Cardiac fibroblast (primary cell): Measurements from ENCODE around the gene SCN1B.

Source experiments
- DNase-seq, 2 donors: peaks; one replicate each; pipeline versions ENCODE4 v3.0.0 to v3.0.0-alpha.2; 2010; ENCODE audit warnings: low read depth in 2 of 2
- H3K4me3 ChIP-seq, 2 donors: replicated peaks in 1 of 2; 1 replicate in 1 of 2; 2 replicates in 1 of 2; pipeline ENCODE4 v1.5.1; 2011; ENCODE audit warnings: low read depth in 2 of 2, low read length in 2 of 2, mild to moderate bottlenecking in 2 of 2, moderate library complexity in 1 of 2
- TF ChIP-seq, protein P1 (sequence below): IDR thresholded peaks from one replicate; pipeline ENCODE4 v1.5.1; 2011; ENCODE audit warnings: low read depth, mild to moderate bottlenecking, low read length, inconsistent platforms

Gene SCN1B

DNA sequence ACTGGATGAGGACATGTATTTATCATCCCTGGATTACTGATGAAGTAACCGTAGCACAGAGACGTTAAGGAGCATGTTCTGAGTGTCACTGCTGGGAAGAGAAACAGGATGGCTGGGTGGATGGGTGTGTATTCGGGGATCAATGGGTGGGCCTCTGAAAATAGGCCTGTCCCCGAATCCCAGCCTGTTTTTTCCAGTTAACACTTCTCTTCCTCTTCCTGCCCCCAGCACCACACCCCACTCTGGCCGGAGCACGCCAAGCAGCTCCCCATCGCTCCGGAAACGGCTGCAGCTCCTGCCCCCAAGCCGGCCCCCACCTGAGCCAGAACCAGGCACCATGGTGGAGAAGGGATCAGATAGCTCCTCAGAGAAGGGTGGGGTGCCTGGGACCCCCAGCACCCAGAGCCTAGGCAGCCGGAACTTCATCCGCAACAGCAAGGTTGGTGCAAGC is 21.4 kb upstream of the SCN1B start:
- H3K4me3 ChIP-seq = no peak overlapping the region
- no peak for DNase-seq
- TF ChIP-seq, protein P1, sequence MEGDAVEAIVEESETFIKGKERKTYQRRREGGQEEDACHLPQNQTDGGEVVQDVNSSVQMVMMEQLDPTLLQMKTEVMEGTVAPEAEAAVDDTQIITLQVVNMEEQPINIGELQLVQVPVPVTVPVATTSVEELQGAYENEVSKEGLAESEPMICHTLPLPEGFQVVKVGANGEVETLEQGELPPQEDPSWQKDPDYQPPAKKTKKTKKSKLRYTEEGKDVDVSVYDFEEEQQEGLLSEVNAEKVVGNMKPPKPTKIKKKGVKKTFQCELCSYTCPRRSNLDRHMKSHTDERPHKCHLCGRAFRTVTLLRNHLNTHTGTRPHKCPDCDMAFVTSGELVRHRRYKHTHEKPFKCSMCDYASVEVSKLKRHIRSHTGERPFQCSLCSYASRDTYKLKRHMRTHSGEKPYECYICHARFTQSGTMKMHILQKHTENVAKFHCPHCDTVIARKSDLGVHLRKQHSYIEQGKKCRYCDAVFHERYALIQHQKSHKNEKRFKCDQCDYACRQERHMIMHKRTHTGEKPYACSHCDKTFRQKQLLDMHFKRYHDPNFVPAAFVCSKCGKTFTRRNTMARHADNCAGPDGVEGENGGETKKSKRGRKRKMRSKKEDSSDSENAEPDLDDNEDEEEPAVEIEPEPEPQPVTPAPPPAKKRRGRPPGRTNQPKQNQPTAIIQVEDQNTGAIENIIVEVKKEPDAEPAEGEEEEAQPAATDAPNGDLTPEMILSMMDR = no peak

DNA sequence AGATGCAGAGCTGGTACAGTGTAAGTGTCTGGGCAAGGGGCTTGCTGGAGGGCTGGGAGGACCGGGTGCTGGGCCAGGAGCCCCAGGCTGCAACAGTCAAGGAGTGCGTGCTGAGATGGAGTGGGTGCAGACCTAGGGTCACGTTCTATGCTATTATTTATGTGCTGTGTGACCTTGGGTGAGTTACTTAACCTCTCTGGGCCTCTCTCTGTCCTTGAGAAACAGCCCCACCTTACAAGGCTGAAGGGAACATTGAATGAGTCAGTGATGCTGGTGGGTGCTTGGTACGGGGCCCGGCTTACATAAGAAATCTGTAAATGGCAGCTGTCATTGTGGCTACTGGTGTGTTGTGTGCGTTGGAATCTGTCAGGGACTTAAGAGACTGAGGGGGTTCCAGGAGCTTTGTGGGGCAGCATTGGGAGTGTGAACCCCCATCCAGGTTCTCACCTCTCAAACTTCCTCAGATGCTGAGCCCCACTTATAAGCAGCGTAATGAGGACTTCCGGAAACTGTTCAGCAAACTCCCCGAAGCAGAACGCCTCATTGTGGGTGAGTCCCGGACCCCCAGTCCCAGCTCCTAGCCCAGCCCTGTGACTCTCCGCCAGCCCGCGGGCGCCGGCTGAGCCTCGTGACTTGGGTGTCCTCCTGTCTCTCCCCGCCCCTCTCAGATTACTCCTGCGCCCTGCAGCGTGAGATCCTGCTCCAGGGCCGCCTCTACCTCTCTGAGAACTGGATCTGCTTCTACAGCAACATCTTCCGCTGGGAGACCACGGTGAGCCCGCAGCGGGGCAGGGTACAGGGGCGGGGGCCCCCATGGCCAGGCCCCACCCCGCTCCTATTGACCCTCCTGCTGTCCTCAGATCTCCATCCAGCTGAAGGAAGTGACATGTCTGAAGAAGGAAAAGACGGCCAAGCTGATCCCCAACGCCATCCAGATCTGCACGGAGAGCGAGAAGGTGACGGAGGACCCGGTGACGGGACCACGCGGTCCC is 20.6 kb upstream of the SCN1B start:
- no peak overlapping the region for H3K4me3 ChIP-seq
- DNase-seq = no peak
- TF ChIP-seq, protein P1 = no peak

DNA sequence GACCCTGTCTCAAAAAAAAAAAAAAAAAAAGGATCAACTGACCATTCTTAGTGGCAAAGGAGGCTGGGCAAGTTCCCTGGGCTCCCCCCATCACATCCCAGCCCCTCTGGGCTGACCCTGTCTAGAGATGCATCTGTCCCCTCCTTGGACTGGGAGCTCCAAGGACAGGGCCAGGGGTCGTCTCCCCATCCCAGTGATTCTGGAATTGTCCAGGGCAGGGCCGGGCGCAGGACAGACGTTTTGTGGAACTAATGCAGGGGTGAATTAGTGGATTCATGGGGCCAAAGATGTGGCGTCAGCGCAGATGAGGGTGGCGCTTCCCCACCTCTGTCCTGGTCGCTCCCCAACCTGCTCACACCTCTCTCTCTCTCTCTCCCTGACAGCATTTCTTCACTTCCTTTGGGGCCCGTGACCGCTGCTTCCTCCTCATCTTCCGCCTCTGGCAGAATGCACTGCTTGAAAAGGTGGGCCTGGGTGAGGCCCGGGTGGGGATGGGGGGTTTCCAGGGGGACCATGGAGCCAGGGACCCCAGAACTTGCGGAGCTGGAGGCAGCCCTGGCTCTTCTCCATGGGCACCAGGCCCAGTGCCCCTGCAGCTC is 19.1 kb upstream of the SCN1B start:
- H3K4me3 ChIP-seq = no peak overlapping the region
- TF ChIP-seq, protein P1 = no peak
- no peak for DNase-seq

DNA sequence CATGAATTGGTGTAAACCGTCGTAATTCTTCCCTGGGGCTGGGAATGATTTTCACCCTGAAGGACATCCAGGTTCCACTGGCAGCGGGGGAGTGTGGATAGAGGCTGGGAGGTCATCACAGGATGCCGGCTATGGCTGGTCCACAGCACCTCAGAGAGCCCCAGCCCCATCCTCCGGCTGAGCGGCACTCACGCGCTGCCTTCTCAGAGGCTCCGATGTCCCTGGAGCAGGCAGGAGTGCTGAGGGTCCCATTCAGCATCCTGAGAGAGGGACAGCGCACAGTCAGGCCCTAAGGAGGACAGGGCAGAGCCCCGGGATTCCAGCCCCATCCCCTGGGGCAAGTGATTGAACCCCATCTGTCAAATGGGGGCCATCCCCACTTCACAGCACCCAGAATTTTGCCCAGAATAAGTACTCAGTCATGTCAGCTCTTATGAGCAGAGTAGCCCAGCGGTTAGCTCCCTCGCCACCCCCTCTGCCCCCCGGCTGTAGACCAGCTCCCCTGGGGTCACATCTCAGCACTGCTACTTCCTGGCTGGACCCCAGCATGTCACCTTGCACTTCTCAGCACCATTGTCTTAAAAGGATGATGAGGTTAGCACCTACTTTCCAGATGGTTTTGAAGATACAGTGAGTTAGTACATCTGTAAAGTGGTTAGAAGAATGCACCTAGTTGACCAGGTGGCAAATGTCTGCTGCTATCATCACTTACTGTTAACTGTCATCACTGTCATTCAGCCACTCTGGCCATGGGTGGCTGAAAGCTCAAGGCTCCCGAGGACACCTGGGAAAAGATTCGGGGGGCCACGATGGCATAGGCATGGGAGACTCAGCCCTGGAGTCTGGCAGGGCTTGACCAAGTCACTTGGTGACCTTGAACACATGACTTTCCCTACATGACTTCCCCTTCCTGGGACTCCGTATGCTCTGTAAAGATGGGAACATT is 18.3 kb upstream of the SCN1B start:
- DNase-seq = no peak
- TF ChIP-seq, protein P1 = no peak
- H3K4me3 ChIP-seq = no peak overlapping the region

DNA sequence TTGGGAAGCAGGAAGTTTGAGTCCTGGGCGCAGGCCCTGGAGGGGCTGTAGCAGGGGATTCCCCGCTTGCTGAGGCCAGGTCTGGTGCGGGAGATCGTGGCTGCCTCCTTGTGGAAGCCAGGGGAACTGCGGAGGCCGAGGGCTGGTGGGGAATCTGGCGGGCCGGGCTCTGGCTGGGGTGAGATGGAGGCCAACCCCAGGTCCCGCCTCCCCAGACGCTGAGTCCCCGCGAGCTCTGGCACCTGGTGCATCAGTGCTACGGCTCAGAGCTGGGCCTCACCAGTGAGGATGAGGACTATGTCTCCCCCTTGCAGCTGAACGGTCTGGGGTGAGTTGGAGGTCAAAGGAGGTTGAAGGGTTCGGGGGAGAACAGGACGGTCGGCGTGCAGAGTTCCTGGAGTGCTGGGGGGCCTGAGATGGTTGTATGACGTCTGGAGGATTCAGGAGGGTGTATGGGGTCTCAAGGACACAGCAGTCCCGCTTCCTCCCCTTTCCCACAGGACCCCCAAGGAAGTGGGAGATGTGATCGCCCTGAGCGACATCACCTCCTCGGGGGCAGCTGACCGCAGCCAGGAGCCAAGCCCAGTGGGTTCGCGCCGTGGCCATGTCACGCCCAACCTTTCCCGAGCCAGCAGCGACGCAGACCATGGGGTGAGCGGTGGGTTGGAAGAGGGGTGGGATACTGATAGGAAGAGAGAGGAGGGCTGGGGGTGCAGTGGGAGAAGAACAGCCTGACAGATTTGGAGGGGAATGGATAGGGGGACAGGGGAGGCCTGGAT is 17.0 kb upstream of the SCN1B start:
- no peak overlapping the region for H3K4me3 ChIP-seq
- TF ChIP-seq, protein P1 = peak; percentile 99
- DNase-seq = peak; percentile 75 to 82
